WTC11 (cell line): ENCODE results near the gene PDE3B. TPM values are rescaled to one million over a fixed set of nuclear protein-coding genes. Genes with fewer than 3 reads are reported as not detected.

Experiments
- ATAC-seq: fragments of 200-7000 bp; cut with Tn5 transposase; 2 replicates; pipeline ENCODE4 v1.10.0; 2021; ENCODE audit warnings: mild to moderate bottlenecking, moderate library complexity
- CTCF ChIA-PET: fragments of 300-600 bp; sonication (Branson Sonifier 250); formaldehyde crosslinking; loops from one replicate; lab custom pipeline; 2021; ENCODE audit warnings: antibody characterized with exemption; lab: Charles Lee
- POLR2A ChIA-PET: fragments of 350-600 bp; sonication (Branson Sonifier 250); formaldehyde crosslinking; loops from one replicate; lab custom pipeline; 2021; ENCODE audit warnings: antibody characterized with exemption; lab: Charles Lee
- DNase-seq: peaks from one replicate; pipeline ENCODE4 v3.0.0; 2021; ENCODE audit warnings: low spot score
- H3K27ac Mint-ChIP-seq: 2 replicates; pipeline ENCODE4 v1.8.0; 2021; ENCODE audit warnings: mixed read lengths
- H3K27me3 Mint-ChIP-seq: 2 replicates; pipeline ENCODE4 v1.8.0; 2021; ENCODE audit warnings: low read depth, mild to moderate bottlenecking, moderate library complexity, mixed read lengths
- H3K36me3 Mint-ChIP-seq: 2 replicates; pipeline ENCODE4 v1.8.0; 2021; ENCODE audit warnings: mixed read lengths
- H3K4me1 Mint-ChIP-seq: 2 replicates; pipeline ENCODE4 v1.8.0; 2022; ENCODE audit warnings: mixed read lengths
- H3K4me3 Mint-ChIP-seq: 2 replicates; pipeline ENCODE4 v1.8.0; 2021; ENCODE audit warnings: mild to moderate bottlenecking, moderate library complexity, mixed read lengths
- H3K9me3 Mint-ChIP-seq: 2 replicates; pipeline ENCODE4 v1.8.0; 2021; ENCODE audit warnings: mixed read lengths
- ATF1 ChIP-seq: sonication (generic); formaldehyde crosslinking; IDR thresholded peaks from 2 replicates; pipeline ENCODE4 v1.8.1; 2023; ENCODE audit warnings: mild to moderate bottlenecking, moderate library complexity, missing genetic modification reagents
- CREB1 ChIP-seq: sonication (generic); formaldehyde crosslinking; IDR thresholded peaks from 2 replicates; pipeline ENCODE4 v1.8.0; 2023; ENCODE audit warnings: mild to moderate bottlenecking, missing genetic modification reagents
- ESRRA ChIP-seq: sonication (generic); formaldehyde crosslinking; IDR thresholded peaks from 2 replicates; pipeline ENCODE4 v1.8.1; 2022; ENCODE audit warnings: mild to moderate bottlenecking, missing genetic modification reagents, borderline replicate concordance
- FOXJ3 ChIP-seq: sonication (generic); formaldehyde crosslinking; IDR thresholded peaks from 2 replicates; pipeline ENCODE4 v1.9.0; 2021; ENCODE audit warnings: missing genetic modification reagents, mild to moderate bottlenecking, borderline replicate concordance
- FOXK1 ChIP-seq: sonication (generic); formaldehyde crosslinking; IDR thresholded peaks from 2 replicates; pipeline ENCODE4 v1.8.0; 2022; ENCODE audit warnings: mild to moderate bottlenecking, moderate library complexity, missing genetic modification reagents
- IRF2 ChIP-seq: sonication (generic); formaldehyde crosslinking; IDR thresholded peaks from 2 replicates; pipeline ENCODE4 v1.8.0; 2022; ENCODE audit warnings: low read depth, missing genetic modification reagents, borderline replicate concordance
- KAT7 ChIP-seq: sonication (generic); formaldehyde crosslinking; IDR thresholded peaks from 2 replicates; pipeline ENCODE4 v1.8.1; 2023; ENCODE audit warnings: missing genetic modification reagents, mild to moderate bottlenecking, borderline replicate concordance
- MXD4 ChIP-seq: fragments of 250-450 bp; sonication (Bioruptor Pico); IDR thresholded peaks from 2 replicates; pipeline ENCODE4 v1.8.0; 2021; ENCODE audit warnings: mild to moderate bottlenecking, moderate library complexity, borderline replicate concordance
- NFATC4 ChIP-seq: fragments of 250-450 bp; sonication (Bioruptor Pico); IDR thresholded peaks from 2 replicates; pipeline ENCODE4 v1.9.0; 2021; ENCODE audit warnings: mild to moderate bottlenecking
- NFYB ChIP-seq: sonication (generic); formaldehyde crosslinking; conservative IDR thresholded peaks from 2 replicates; pipeline ENCODE4 v1.8.0; 2022; ENCODE audit warnings: low read depth, missing genetic modification reagents
- OVOL2 ChIP-seq: fragments of 250-450 bp; sonication (Bioruptor Pico); IDR thresholded peaks from 2 replicates; pipeline ENCODE4 v1.9.0; 2021; ENCODE audit warnings: mild to moderate bottlenecking, borderline replicate concordance
- PRRX2 ChIP-seq: fragments of 250-450 bp; sonication (Bioruptor Pico); IDR thresholded peaks from 2 replicates; pipeline ENCODE4 v1.8.0; 2021; ENCODE audit warnings: mild to moderate bottlenecking
- SMAD4 ChIP-seq: sonication (generic); formaldehyde crosslinking; IDR thresholded peaks from 2 replicates; pipeline ENCODE4 v1.8.0; 2022; ENCODE audit warnings: mild to moderate bottlenecking, missing genetic modification reagents
- SOX15 ChIP-seq: fragments of 250-450 bp; sonication (Bioruptor Pico); IDR thresholded peaks from 2 replicates; pipeline ENCODE4 v1.9.0; 2021; ENCODE audit warnings: mild to moderate bottlenecking
- SP1 ChIP-seq: sonication (generic); formaldehyde crosslinking; conservative IDR thresholded peaks from 2 replicates; pipeline ENCODE4 v1.8.1; 2022; ENCODE audit warnings: missing genetic modification reagents
- ZNF219 ChIP-seq: sonication (generic); formaldehyde crosslinking; IDR thresholded peaks from 2 replicates; pipeline ENCODE4 v1.8.0; 2023; ENCODE audit warnings: missing genetic modification reagents, mild to moderate bottlenecking, borderline replicate concordance
- ZNF396 ChIP-seq: fragments of 250-450 bp; sonication (Bioruptor Pico); IDR thresholded peaks from 2 replicates; pipeline ENCODE4 v1.8.0; 2021; ENCODE audit warnings: mild to moderate bottlenecking, moderate library complexity, borderline replicate concordance
- ZNF423 ChIP-seq: fragments of 250-450 bp; sonication (Bioruptor Pico); IDR thresholded peaks from 2 replicates; pipeline ENCODE4 v2.1.2; 2022; ENCODE audit warnings: mild to moderate bottlenecking, moderate library complexity
- ZNF671 ChIP-seq: fragments of 250-450 bp; sonication (Bioruptor Pico); IDR thresholded peaks from 2 replicates; pipeline ENCODE4 v1.8.0; 2021; ENCODE audit warnings: mild to moderate bottlenecking
- total RNA-seq: library from RNA; stranded (reverse); gene quantifications from 3 replicates; pipeline ENCODE4 v1.2.3, GENCODE V29; 2021
- TF ChIP-seq, protein P1 (sequence below): fragments of 250-450 bp; sonication (Bioruptor Pico); IDR thresholded peaks from 2 replicates; pipeline ENCODE4 v1.9.0; 2021; ENCODE audit warnings: mild to moderate bottlenecking
- TF ChIP-seq, protein P2 (sequence below): sonication (generic); formaldehyde crosslinking; IDR thresholded peaks from 2 replicates; pipeline ENCODE4 v1.8.1; 2022; ENCODE audit warnings: mild to moderate bottlenecking, missing genetic modification reagents, moderate library complexity, borderline replicate concordance
- TF ChIP-seq, protein P3 (sequence below): sonication (generic); formaldehyde crosslinking; IDR thresholded peaks from 2 replicates; pipeline ENCODE4 v1.8.0; 2022; ENCODE audit warnings: mild to moderate bottlenecking, missing genetic modification reagents
- TF ChIP-seq, protein P4 (sequence below): sonication (generic); formaldehyde crosslinking; IDR thresholded peaks from 2 replicates; pipeline ENCODE4 v1.8.0; 2022; ENCODE audit warnings: mild to moderate bottlenecking, missing genetic modification reagents

Gene PDE3B
- total RNA-seq, 1 experiment from 2014 or later = 9.6 TPM

DNA sequence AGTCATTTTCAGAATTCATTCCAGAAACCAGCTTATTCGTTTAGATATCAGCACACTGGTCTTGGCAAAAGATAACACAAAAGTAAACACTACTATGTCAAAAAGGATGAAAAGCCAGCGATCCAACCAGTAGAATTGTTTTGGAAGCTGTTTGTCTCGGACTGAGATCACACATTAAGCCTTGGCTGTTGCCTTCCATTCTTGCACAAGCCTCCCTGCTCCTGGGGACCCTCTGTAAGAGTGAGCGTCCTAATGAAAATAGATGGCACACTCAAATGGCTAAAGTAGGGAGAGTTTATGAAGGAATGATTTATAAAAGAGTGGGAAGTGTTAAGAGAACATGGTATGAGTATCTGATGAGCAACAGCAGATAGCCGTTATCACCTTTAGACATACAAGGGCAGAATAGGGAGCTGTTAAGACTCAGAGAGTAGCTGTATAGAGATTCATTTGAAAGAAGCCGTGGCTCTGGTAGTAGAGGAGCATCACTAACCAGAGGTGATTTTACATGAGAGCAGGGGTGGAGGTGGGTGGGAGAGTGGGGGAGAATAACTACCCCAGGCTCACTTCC is 25.2 kb downstream of the PDE3B start:
- ATAC-seq = peak; percentile 48; the same call in 1 of the 2 replicates
- CTCF ChIA-PET = no interaction called here

DNA sequence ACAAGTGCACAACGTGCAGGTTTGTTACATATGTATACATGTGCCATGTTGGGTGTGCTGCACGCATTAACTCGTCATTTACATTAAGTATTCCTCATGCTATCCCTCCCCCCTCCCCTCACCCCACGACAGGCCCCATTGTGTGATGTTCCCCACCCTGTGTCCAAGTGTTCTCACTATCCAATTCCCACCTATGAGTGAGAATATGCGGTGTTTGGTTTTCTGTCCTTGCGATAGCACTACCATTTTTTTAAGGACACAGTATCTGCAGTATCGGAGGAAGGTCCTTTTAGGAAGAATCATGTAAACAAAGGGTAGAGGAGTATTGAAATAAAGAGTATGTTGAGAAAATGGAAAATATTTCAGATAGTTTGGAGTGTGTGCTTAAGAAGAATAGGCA is 25.9 kb downstream of the PDE3B start:
- Mint-ChIP-seq H3K36me3 (peaks cover 3% of the 10 kb centered on the region), H3K27ac (no peak overlapping the region), H3K4me1 (peaks cover 19% of the 10 kb centered on the region), H3K27me3 (no peaks in the 10 kb centered on the region), H3K9me3 (peaks cover 14% of the 10 kb centered on the region), H3K4me3 (no peak overlapping the region)
- CTCF ChIA-PET = no interaction called here
- DNase-seq (no peak), ATAC-seq (no peak)
- POLR2A ChIA-PET = no interaction called here
- TF ChIP-seq FOXK1 (CRISPR knock-in tag) = no peak
- TF ChIP-seq, protein P1, sequence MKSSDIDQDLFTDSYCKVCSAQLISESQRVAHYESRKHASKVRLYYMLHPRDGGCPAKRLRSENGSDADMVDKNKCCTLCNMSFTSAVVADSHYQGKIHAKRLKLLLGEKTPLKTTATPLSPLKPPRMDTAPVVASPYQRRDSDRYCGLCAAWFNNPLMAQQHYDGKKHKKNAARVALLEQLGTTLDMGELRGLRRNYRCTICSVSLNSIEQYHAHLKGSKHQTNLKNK = no peak
- no peak for TF ChIP-seq ZNF671 (CRISPR knock-in tag)
- no peak for TF ChIP-seq NFATC4 (CRISPR knock-in tag)
- no peak for TF ChIP-seq CREB1 (CRISPR knock-in tag)
- TF ChIP-seq SP1 (CRISPR knock-in tag) = no peak
- TF ChIP-seq ZNF423 (CRISPR knock-in tag) = no peak
- TF ChIP-seq, protein P2, sequence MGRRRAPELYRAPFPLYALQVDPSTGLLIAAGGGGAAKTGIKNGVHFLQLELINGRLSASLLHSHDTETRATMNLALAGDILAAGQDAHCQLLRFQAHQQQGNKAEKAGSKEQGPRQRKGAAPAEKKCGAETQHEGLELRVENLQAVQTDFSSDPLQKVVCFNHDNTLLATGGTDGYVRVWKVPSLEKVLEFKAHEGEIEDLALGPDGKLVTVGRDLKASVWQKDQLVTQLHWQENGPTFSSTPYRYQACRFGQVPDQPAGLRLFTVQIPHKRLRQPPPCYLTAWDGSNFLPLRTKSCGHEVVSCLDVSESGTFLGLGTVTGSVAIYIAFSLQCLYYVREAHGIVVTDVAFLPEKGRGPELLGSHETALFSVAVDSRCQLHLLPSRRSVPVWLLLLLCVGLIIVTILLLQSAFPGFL (CRISPR knock-in tag) = no peak

More for the DNA sequence above, 25.2 kb downstream of the PDE3B start:
- peaks cover 12% of the 10 kb centered on the region for H3K4me1 Mint-ChIP-seq
- no peaks in the 10 kb centered on the region for H3K27me3 Mint-ChIP-seq
- H3K9me3 Mint-ChIP-seq = peaks cover 19% of the 10 kb centered on the region
- no peak overlapping the region for H3K4me3 Mint-ChIP-seq
- TF ChIP-seq ZNF219 (CRISPR knock-in tag) = no peak
- TF ChIP-seq ATF1 (CRISPR knock-in tag) = no peak
- TF ChIP-seq, protein P3, sequence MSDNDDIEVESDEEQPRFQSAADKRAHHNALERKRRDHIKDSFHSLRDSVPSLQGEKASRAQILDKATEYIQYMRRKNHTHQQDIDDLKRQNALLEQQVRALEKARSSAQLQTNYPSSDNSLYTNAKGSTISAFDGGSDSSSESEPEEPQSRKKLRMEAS (CRISPR knock-in tag) = no peak
- TF ChIP-seq NFATC4 (CRISPR knock-in tag) = no peak
- no peak for TF ChIP-seq PRRX2
- no peak for TF ChIP-seq KAT7 (CRISPR knock-in tag)
- TF ChIP-seq FOXJ3 (CRISPR knock-in tag) = no peak
- TF ChIP-seq SMAD4 = no peak
- no peak for TF ChIP-seq FOXK1 (CRISPR knock-in tag)
- TF ChIP-seq SOX15 (CRISPR knock-in tag) = no peak
- TF ChIP-seq IRF2 (CRISPR knock-in tag) = no peak
- no peak for TF ChIP-seq MXD4 (CRISPR knock-in tag)
- TF ChIP-seq ESRRA = no peak
- no peak for TF ChIP-seq OVOL2 (CRISPR knock-in tag)
- TF ChIP-seq, protein P4, sequence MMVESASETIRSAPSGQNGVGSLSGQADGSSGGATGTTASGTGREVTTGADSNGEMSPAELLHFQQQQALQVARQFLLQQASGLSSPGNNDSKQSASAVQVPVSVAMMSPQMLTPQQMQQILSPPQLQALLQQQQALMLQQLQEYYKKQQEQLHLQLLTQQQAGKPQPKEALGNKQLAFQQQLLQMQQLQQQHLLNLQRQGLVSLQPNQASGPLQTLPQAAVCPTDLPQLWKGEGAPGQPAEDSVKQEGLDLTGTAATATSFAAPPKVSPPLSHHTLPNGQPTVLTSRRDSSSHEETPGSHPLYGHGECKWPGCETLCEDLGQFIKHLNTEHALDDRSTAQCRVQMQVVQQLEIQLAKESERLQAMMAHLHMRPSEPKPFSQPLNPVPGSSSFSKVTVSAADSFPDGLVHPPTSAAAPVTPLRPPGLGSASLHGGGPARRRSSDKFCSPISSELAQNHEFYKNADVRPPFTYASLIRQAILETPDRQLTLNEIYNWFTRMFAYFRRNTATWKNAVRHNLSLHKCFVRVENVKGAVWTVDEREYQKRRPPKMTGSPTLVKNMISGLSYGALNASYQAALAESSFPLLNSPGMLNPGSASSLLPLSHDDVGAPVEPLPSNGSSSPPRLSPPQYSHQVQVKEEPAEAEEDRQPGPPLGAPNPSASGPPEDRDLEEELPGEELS = no peak
- TF ChIP-seq NFYB (CRISPR knock-in tag) = no peak
- TF ChIP-seq ZNF396 (CRISPR knock-in tag) = no peak
- H3K27ac Mint-ChIP-seq = no peak overlapping the region
- POLR2A ChIA-PET = no interaction called here
- DNase-seq = no peak
- peaks cover 10% of the 10 kb centered on the region for H3K36me3 Mint-ChIP-seq
